GM19452 (cell line): ENCODE data around the gene ZNF320.
"Not testable (repeated sequence)": the region's sequence is repeated elsewhere in the genome, so short reads cannot be mapped to it uniquely, and the experiment has no call there.

Source experiments
- ATAC-seq: cut with Tn5 transposase; IDR thresholded peaks from one replicate; pipeline ENCODE4 v1.9.1; 2021; ENCODE audit not compliant: unreplicated experiment

The ZNF320 gene

GRCh38 chr19:52922841-52923777 lies 25.7 kb upstream of the ZNF320 start, which contains the start of gene ZNF888:
TSS of gene ZNF888 (minus strand) at chr19:52923428. CDS start at chr19:52917873, 5,555 bp downstream.
- ATAC-seq, result peak; percentile 89

DNA sequence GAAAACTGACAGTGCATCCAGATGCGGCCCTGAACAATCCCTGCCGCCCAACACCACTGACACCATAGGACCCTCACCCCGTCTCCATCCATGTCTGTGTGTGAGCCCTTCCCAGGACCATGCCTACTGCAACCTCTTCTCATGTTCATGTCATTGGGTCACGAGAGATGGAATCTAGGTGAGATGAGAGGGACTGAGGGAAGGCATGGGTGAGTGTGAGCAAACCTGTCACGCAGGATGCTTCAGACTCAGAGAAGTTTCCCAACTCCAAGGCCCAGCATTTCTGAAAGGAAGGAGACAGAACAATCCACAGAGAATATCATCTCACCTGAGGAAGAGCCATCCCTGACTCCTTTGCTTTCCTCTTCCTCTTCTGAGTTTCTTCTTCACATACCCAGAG lies 20.1 kb upstream of the ZNF320 start:
- no peak for ATAC-seq

- ATAC-seq, result no peak
These were observed 13.2 kb upstream of the ZNF320 start for GRCh38 chr19:52910648-52911047.

- not testable (repeated sequence) for ATAC-seq
These were observed 6.8 kb upstream of the ZNF320 start for GRCh38 chr19:52904052-52904780.

DNA sequence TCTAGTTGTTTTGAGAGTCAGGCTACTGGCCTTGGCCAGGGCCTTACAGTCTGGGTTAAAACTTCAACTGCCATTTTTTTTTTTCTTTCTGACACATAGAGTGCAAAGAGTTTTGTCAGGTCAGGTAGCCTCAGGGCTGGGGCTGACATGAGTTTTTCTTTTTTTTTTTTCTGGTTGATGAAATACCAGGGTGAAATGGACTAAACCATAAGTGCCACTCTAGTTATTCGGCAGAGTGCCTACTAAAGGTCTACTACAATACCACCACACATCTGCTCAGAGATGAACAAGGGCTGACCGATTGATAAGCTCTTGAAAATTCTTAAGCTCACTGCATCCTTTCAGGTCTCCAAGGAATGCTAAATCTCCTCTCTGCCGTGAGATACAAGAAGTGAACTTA lies 4.4 kb upstream of the ZNF320 start:
- ATAC-seq, result no peak

GRCh38 chr19:52898596-52898995 lies 1.2 kb upstream of the ZNF320 start:
- ATAC-seq, result not testable (repeated sequence)

GRCh38 chr19:52898101-52898500 lies 666 bp upstream of the ZNF320 start:
- ATAC-seq, result no peak

DNA sequence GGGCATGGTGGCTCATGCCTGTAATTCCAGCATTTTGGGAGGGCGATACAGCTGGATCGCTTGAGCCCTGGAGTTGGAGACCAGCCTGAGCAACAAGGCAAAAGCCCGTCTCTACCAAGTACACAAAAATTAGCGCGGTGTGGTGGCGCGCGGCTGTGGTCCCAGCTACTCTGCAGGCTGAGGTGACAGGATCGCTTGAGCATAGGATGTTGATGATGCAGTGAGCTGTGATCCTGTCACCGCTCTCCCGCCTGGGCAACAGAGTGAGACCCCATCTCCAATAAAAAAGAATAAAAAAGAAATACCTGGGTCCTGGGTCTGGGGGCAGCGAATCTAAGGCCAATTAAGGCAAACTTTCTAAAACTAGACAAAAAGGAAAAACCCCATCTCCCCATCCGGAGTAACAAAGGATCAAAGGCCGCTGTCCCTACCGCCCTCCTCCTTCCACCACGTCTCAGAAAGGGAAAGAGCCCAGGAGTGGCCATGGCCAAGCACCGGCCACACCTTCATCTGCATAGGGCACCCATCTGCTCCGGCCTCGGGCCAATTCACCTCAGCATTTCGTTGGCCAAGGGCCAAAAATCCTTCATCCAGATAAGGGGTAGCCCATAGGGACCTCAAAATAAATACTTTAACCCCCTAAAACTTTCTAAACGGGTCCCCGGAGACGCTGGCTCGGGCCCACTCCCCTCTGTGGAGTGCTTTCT lies 851 bp downstream of the ZNF320 start:
- ATAC-seq, result no peak

GRCh38 chr19:52891336-52891735 lies 6.1 kb downstream of the ZNF320 start:
- ATAC-seq, result no peak

DNA sequence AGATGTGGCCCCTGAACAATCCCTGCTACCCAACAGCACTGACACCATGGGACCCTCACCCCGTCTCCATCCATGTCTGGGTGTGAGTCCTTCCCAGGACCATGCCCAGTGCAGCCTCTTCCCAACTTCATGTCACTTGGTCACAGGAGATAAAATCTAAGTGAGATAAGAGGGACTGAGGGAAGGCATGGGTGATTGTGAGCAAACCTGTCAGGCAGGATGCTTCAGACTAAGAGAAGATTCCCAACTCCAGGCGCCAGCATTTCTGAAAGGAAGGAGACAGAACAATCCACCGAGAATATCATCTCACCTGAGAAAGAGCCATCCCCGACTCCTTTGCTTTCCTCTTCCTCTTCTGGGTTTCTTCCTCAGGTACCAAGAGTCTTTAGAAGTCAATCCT lies 7.5 kb downstream of the ZNF320 start:
- ATAC-seq, result no peak

- ATAC-seq, result no peak
These were observed 8.4 kb downstream of the ZNF320 start for GRCh38 chr19:52889076-52889475.

DNA sequence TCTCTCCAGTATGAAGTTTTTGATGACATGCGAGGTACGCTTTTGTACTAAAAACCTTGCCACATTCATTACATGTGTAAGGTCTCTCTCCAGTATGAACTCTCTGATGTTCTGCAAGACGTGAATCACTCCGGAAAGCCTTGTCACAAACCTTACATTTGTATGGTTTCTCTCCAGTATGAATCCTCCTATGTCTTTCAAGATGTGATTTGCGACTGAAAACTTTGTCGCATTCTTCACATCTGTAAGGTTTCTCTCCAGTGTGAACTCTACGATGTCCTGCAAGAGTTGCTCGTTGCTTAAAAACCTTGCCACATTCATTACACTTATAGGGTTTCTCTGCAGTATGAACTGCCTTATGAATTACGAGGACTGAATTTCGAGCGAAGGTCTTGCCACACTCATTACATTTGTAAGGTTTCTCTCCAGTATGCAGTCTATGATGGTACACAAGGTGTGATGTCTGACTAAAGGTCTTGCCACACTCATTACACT lies 16.5 kb downstream of the ZNF320 start:
- ATAC-seq, result no peak

GRCh38 chr19:52872996-52873395 lies 24.4 kb downstream of the ZNF320 start:
- ATAC-seq, result not testable (repeated sequence)

GRCh38 chr19:52871466-52871865 lies 26.0 kb downstream of the ZNF320 start:
- no peak for ATAC-seq

GRCh38 chr19:52868031-52868430 lies 29.4 kb downstream of the ZNF320 start:
- not testable (repeated sequence) for ATAC-seq

DNA sequence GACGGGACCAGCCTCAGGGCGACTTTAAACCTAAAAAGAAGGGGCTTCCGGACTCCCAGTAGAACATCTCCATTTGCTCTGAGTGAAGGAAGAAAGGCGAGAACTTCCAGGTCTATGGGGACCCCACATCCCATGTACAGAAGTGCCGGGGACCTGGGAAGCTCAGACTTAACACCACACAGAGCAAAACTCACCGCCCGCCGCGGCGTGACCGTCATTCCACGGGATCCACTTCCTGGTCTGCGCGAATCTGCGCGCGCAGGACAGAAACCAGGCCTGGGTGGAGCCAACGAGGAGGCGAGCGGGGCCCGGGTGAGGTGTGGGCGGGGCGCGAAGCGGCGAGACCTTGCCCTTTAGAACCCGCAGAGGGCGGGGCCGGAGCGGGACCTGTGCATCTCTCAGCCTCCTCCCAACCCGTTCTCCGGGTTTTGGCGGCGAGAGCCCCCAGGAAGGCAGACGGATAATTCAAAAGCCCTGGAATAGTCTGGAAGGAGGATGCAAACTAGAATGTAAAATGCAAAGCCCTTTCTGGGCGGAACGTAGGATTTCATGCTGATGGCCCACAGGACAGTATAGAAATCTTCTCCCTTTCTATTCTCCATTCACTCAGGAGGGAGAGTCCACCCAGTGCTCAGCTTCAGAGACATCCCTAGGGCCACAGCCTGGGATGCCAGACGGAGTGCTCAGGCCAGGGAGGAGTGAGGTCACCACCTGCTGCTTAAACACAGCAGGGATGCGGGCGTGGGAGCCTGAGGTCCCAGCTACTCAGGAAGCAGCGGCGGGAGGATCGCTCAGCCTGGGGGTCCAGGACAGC lies 39.9 kb downstream of the ZNF320 start, which contains the start of gene ZNF468:
TSS of gene ZNF468 (minus strand) at position 242 of the 814 bp plus-strand sequence. CDS start 3,347 bp downstream, outside the sequence.
- ATAC-seq, result peak; percentile 93

GRCh38 chr19:52856540-52857377 lies 40.7 kb downstream of the ZNF320 start:
- ATAC-seq, result peak; percentile 23
